Embryonic facial prominence (tissue), 1 donor: ENCODE data around the gene ATP2B1.

Source experiments
- DNase-seq: peaks from one replicate; pipeline ENCODE4 v3.0.0-alpha.2; 2016; ENCODE audit errors: extremely low spot score

The ATP2B1 gene

DNA sequence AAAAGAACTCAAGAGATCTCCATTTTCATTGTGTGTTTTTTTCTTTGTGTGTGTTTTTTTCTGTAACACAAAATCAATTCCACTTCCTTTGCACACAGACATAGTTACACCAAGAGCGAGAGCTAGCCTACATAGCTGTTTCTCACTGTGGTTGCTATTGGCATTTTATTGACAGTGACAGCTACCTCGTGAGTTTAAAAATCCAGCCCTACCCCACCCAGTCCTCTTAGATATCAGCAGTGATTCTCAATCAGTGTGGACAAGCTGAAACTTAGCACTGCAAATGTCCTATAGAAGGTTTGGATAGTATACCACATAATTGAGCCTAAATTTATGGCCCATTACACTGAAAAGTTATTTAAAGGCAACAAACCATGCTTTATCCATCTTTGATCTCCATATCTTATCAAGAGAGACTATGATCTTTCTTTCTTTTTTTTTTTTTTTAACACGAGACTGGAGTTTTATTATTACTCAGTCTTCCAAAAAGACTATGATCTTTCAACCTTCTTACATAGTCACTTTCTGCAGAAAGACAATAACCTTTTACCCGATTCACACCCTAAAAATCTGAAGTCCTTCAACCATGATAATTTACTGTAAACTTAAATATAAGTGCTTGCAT is 46.8 kb downstream of the ATP2B1 start:
- no peak for DNase-seq

DNA sequence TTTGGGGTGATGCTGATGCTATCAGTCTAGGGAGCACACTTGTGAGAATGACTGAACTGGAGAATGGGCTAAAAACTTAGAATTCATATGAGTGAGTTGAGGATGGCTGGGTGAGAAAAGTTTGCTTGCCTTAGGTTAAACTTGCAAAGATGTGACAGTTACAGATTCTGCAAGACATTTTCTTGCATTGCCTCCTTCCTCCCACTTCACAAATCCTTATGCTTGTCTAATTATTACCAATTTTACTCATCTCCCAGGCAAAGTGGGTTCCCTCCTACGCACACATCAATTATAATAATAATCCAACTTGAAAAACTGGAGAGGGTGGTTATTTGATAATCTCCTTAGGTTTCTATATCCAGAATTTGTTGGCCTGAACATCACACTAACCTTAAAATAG is 50.9 kb downstream of the ATP2B1 start:
- no peak for DNase-seq

DNA sequence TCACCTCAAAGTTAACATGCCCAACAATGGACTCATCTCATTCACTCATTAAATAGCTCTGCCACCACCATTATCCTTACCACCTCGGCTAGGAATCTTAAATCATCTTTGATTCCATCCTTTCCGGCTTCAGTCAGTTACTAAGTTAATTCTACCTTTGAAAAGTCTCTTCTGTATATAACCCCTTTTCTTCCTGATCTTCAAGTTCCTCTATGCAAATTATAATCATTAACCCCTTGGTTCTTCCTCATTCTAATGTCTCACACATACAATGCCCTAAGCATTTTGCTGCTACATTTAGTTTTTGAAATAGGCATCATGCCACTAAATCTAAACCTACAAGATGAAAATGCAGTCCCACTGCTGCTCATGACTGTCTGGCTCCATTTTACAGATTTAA is 51.6 kb downstream of the ATP2B1 start:
- no peak for DNase-seq

DNA sequence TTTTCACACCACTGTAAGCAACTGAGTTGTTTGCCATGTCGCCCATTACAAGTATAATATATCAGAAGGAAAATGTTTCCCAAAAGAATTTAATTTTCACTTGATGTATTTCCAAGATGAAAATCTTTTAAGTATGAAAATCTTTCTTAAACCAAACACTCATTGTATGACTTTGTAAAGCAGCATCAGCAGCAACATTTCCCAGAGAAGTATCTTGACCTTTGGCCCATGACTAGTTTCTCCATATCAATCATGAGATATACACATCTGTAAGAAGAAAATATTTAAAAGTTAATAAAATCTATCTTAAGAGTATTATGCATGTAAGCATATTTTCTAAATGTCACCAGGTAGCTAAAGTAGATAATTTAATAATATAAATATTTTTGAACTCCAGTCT is 52.8 kb downstream of the ATP2B1 start:
- no peak for DNase-seq

DNA sequence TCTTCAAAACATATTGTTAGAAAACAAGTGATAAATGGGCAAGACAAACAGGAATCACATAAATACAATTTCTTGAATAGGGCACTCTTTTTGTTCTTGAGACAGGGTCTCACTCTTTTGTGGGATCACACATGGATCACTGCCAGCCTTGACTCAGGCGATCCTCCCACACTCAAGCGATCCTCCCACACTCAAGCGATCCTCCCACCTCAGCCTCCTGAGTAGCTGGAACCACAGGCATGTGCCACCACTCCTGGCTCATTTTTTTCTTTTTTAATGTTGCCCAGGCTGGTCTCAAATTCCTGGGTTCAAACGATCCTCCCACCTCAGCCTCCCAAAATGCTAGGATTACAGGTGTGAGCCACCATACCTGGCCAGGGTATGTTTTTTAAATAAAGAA is 57.4 kb downstream of the ATP2B1 start:
- no peak for DNase-seq

DNA sequence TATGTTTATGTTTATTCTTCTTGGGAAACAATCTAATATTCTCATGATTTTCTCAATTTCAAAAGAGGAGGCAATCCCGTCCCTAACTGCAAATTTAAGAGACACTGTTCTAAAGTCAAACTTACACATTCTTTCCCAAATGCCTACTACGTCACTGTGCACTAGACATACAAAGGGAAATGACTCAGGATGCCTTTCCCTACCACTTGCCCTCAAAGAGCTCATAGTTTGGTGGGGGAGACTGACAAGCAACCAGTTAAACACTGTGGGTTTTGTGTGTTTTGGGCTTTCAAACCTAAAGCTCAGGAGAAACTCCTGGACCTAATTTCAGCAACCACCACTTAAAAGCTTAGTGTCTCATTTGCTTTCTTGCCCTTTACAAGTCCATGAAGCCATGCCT is 58.4 kb downstream of the ATP2B1 start:
- no peak for DNase-seq

DNA sequence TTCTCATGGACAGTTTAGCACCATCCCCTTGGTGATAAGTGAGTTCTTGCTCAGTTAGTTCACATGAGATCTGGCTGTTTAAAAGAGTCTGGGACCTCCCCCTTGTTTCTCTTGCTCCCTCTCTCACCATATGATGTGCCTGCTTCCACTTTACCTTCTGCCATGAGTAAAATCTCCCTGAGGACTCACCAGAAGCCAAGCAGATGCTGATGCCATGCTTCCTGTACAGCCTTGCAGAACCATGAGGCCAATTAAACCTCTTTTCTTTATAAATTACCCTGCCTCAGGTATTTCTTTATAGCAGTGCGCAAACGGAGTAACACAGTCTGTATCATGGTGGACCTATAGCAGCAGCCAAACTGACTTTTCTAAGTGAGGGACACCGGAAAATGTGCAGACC is 58.8 kb downstream of the ATP2B1 start:
- DNase-seq, result no peak

DNA sequence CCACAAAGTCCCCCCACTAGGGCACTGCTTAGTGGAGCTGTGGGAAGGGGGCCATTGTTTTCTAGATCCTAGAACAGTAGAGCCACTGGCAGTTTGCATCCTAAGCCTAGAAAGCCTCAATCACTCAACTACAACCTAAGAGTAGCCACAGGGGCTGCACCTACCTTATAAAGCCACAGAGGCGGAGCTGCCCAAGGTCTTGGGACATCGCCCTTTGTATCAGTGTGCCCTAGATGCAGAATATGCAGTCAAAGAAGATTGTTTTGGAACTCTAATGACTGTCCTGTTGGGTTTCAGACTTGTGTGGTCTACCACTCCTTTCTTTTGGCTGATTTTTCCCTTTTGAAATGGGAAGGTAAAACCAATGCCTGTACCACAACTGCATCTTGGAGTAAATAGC is 59.5 kb downstream of the ATP2B1 start:
- DNase-seq, result no peak

DNA sequence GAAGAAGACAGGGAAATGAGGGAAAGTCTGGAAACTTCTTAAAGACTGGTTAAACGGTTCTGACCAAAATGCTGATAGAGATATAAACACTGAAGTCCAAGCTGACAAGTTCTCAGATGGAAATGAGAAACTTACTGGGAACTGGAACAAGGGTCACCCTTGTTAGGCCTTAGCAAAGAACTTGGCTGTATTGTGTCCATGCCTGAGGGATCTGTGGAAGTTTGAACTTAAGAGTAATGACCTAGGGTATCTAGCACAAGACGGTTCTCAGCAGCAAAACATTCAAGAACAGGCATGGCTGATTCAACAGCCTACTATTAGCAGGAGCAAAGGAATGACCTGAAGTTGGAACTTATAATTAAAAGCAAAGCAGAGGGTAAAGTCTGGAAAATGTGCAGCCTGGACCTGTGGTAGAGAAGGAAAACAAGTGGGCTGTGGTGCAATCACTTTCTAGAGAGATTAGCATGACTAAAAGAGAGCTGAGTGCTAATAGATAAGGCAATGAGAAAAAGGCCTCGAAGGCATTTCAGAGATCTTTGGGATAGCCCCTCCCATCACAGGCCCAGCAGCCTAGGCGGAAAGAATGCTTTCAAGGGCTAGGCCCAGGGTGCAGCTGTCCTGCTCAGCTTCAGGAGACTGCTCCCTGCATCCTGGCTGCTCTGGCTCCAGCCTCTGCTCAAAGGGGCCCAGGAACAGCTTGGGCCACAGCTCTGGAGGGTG is 60.3 kb downstream of the ATP2B1 start:
- no peak for DNase-seq

DNA sequence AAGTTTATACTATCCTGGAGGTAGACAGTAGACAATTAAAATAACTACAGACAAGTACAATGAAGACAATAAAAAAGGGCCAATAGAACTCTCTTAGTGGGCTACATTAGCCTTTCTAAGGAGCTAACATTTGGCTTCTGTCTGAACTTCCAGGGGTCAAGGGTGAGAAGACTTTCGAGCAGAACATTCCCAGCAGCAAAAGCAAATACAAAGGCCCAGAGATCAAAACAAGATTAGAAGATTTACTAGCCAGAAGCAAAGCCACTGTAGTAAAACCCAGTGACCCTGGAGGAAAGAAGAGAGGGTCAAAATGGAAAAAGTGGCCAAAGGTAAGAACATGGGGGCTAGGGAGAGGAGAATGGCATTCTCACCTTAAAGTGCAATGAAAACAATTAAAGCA is 63.2 kb downstream of the ATP2B1 start:
- DNase-seq, result no peak

DNA sequence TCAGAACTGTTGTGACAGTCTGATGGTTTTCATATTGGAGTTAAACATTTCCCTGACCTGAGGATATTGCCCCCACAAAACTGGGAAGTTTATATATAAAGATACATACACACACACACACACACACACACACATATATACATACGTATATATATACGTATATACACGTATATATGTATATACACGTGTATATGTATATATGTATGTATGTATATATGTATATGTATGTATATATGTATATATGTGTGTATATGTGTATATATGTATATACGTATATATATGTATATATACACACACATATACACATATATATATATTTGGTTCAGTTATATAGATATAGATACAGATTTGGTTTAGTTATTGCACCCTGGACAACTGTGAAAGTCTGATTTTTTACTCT is 65.7 kb downstream of the ATP2B1 start:
- DNase-seq, result no peak

DNA sequence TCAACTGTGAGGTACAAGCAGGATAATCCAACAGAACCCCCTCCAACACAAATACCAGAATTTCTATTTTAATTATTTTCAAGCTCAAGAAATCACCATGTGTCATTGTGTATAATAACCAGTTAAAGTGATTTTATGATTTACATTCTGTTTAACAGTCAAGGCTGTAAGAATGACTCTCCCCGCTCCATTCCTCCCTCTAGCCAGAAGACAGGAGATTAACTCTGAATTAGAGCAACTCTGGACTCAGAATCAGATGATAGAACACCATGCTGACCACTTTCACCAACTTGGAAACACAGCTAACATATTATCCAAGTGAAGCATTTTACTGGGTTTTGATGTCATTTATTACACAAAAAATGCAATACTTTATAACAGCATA is 71.9 kb downstream of the ATP2B1 start:
- DNase-seq, result no peak

DNA sequence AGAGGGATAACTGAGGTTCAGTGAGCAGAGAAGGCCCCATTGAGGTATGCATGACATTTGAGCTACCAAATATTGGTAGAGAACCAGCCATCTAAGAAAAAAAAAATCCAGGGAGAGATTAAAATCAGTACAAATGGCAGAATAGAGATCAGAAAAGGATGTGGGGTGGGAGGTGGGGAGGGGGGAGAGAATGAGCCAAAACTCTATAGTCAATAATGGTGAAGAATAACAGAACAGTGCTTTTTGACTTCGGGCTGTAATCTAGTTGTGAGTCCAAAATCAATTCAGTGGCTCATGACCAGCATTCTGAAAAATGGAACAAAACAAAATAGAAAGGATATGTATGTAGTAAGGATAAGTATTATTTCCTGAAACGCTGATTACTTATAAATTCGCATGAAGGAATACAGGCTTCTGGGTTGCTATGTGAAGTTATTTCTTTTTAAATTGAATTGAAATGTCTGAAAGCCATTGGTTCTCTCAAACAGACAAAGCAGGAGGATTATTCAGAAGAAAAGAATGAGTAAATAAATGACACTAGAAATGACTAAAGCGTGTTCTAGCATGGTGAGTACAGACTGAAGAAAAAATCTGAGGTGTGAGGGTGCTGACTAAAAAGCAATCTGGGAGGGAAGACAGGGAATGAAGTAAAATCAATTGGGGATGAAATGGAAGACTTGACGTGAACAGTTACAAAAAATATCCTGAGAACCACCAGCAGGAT is 72.4 kb downstream of the ATP2B1 start:
- no peak for DNase-seq

DNA sequence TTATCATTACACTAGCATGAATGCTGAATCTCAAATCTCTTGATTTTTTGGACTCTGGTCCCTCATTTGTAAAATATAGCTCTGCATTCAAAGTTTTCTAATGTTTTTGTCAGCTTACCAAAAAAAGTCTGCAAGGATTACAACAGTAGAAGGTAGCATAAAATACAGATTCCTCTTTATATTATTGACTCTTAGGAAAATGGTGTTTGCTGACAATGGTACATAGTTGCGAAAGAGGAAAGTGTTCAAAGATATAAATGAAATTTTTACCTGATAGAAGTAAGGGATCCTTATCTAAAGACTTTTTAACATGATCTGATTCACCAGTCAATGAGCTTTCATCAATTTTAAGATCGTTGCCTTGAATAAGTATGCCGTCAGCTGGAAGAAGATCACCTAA is 74.1 kb downstream of the ATP2B1 start:
- no peak for DNase-seq

DNA sequence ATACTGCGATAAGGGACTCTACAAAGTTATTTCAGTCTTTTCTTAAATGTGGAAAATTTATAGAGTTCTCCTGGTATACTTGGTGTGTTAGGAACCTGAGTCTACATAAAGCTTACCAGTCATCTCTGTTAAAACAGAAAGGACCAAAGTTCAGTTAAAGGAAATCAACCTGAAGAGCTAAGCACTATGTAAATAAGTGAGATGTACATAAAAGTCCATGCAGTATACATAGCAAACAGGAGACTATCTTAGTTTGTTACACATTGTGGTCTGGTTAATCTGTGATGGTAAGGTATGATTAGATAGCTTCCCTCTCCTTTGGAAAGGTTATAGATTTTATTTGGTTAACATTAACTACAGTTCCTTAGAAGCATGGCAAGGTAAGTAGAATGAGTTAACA is 75.9 kb downstream of the ATP2B1 start:
- no peak for DNase-seq

DNA sequence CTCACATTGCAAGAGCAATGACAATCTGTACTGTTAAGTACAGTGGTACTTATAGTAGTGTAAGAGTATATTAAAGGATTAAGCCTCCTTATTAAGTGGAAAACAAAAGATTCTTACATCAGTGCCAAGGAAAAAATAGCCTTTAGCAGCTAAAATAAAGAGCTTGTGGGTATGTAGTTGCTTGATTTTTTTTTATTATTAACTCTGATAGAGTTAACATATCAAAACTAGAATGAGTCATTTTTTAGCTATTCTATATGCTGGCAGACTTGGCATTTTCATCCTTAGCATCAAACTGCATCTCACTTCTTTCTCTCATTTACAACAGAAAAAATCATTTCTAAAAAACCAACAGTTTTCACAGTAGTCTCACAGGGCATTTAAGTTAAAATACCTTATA is 86.5 kb downstream of the ATP2B1 start:
- DNase-seq, result no peak

DNA sequence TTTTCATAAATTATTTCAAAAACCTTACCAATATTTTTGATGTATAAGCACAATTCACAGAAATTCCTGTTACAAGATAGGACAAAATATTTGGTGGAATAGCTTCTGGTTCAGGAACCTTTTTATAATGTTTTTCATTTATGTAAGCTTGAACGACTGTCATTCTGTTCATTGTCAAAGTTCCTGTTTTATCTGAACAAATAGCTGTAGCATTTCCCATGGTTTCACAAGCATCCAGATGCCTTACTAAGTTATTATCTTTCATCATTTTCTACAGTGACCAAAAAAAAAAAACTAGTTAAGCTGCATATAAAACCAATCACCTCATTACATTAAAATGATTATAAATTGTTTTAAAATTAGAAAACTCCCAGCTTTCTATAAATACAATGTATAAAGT is 87.1 kb downstream of the ATP2B1 start:
- DNase-seq, result no peak

DNA sequence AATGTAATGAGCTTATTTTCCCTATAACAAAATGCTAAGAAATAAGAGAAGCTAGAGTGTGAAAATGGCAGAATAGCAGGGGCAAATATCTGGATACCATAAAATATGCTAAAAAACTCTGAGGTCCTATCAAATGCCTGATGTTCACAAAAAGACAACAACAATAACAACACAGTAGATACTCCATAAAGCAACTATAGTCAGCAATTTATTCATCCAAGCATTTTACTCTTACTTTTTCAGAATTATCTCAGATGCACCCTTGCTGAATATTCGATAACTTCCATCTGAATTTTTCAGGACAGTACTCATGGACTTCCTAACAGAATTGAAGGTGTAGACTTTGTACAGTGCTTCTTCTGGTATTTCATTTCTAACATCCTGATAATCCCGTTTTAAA is 88.9 kb downstream of the ATP2B1 start:
- DNase-seq, result no peak

DNA sequence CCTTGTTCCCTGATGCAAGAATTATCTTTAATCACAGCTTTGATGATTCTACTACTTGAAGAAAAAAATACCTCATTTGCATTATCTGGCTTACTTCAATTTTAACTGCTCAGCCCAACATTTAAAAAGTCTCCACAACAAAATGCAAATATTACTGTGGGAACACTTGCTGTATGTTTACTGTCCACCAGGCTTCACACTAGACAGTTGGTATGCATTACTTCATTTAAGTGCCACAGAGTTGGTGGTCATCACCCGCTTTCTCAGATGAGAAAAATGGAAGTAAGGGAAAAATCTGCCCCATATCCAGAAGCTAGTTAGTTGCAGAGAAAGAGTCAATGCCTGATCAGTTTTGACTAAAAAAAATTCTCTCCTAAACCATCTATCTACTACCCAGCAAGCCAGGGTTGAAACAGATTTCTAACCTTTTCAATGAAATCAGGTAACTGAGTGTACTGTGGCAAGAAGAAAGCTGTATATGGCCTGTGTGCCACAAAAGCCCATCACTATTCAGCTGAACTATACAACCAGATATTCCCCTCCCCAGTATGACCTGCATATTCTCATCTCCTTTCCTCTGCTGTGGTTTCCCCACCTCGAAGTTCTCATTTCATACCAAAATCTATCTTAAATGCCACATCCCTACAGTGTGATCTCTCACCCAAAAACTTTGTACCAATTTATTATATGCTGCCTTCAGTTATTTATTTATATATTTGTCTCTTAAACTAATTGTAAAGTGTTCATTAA is 90.3 kb downstream of the ATP2B1 start:
- DNase-seq, result no peak

DNA sequence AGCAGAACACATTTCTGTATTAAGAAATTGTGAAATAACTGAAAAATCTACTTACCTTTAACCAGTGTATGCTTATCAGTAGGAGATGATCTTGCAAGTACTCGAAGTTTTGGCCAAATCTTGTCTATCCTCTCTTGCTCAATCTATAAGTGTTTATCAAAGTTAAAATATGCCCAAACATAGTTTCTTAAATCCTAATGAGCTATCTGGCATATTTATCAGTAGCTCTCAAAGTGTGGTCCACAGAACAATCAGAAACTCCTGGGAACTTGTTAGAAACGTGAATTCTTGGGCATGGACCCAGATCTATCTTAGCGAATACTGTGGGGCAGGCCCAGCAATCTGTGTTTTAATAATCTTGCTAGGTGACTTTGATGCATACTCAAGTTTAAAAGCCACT is 98.3 kb downstream of the ATP2B1 start:
- no peak for DNase-seq

DNA sequence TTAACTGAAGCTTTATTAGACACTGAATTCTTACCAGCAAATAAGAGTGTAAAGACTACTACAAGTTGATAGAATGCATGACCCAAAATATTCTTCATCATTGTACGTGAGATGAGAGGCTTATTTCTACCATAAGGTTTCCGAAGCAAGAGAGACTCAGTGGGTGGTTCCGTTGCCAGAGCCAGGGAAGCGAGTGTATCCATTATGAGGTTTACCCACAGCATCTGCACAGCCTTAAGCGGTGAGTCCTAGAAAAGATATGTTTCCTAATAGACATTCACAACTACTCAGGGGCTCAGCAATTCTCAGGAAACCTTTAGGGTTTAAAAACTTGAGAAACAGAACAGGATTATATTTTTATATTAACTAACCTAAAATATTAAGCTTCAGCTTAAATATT is 105.0 kb downstream of the ATP2B1 start:
- DNase-seq, result no peak

DNA sequence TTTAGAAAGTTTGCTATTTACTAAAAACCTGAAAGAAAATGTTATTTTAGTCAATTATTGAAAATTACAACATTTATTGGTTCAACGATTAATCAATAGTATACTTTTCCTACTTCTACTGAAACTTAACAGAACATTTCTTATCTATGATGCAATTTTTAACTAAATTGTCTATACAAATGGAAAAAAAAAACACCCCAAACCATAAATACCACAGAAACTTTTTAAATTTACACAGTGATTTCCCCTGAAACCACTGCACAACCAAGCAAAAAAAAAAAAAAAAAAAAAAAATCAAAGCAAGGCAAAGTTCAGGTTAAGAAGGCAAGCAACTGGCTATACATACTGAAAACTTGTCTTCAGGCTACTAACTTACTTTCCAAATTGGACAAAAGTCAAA is 110.9 kb downstream of the ATP2B1 start:
- DNase-seq, result no peak

DNA sequence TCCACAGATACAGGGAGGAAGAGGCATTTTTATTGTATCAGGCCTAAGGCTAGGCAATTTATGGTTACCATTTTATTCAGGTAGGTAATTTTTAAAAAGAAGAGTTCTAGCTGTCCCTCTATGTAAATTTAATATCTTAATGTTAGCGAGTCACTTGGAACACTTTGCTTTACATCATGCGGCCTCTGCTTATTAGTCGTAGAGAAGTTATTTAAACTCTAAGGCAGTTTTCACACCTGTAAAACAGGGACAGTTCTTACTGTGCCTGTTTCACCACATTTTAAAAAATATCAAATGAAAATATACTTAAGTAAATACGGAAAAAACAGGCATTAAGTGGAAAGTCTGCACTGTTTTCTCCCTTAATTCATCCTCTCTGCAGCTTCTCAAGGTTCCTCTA is 111.4 kb downstream of the ATP2B1 start:
- no peak for DNase-seq
